Central memory CD8-positive, alpha-beta T cell (primary cell): ENCODE measurements around the gene FAAH2.
"Not testable (repeated sequence)": the region's sequence is repeated elsewhere in the genome, so short reads cannot be mapped to it uniquely, and the experiment has no call there.

Source experiments
- ATAC-seq: fragments of 150-1000 bp; cut with Tn5 transposase; replicated peaks from 2 replicates; pipeline ENCODE4 v1.10.0; 2022; ENCODE audit warnings: mild to moderate bottlenecking, moderate FRiP score, moderate number of reproducible peaks; ENCODE audit not compliant: poor library complexity, severe bottlenecking; ENCODE audit errors: extremely low read depth
- DNase-seq, 2 donors: peaks; one replicate each; pipeline ENCODE4 v3.0.0; 2021; ENCODE audit warnings: low spot score in 2 of 2
- H3K27ac Mint-ChIP-seq: one replicate; pipeline ENCODE4 v1.8.0; 2022; ENCODE audit warnings: low read depth, mild to moderate bottlenecking, moderate library complexity, mixed read lengths
- H3K27me3 Mint-ChIP-seq: one replicate; pipeline ENCODE4 v1.8.0; 2022; ENCODE audit warnings: mixed read lengths
- H3K36me3 Mint-ChIP-seq: one replicate; pipeline ENCODE4 v1.8.0; 2022; ENCODE audit warnings: mild to moderate bottlenecking, moderate library complexity, mixed read lengths; ENCODE audit not compliant: insufficient read depth
- H3K4me1 Mint-ChIP-seq: one replicate; pipeline ENCODE4 v1.8.0; 2022; ENCODE audit warnings: mixed read lengths
- H3K4me3 Mint-ChIP-seq: one replicate; pipeline ENCODE4 v1.8.0; 2022; ENCODE audit warnings: mild to moderate bottlenecking, moderate library complexity, mixed read lengths
- H3K9me3 Mint-ChIP-seq: one replicate; pipeline ENCODE4 v1.8.0; 2022; ENCODE audit warnings: mixed read lengths

FAAH2 gene

DNA sequence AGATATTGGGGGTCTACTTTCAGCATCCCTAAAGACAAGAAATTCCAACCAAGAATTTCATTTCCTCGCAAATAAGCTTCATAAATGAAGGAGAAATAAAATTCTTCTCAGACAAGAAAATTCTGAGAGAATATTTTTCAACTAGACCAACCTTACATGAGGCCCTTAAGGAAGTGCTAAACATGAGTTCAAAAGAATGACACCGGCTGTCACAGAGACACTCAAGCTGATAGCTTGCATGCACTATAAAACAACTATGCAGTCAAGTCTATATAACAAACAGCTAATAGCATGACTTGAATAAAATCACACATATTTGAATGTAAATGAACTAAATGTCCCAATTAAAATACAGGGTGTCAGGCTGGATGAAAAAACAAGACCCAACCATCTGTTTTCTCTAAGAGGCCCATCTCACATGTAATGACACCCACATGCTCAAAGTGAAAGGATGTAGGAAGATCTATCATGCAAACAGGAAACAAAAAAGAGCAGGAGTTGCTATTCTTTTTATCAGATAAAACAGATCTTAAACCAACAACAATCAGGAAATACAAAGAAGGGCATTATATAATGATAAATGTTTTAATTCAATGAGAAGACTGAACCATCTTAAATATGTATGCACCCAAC, 27.2 kb downstream of the FAAH2 start:
- DNase-seq (no peak), ATAC-seq (no peak)
- no peaks in the 10 kb centered on the region for H3K27me3 Mint-ChIP-seq
- H3K4me1 Mint-ChIP-seq = no peaks in the 10 kb centered on the region
- H3K36me3 Mint-ChIP-seq = peaks cover 1% of the 10 kb centered on the region
- peaks cover 6% of the 10 kb centered on the region for H3K9me3 Mint-ChIP-seq
- no peak overlapping the region for H3K4me3 Mint-ChIP-seq
- no peak overlapping the region for H3K27ac Mint-ChIP-seq

DNA sequence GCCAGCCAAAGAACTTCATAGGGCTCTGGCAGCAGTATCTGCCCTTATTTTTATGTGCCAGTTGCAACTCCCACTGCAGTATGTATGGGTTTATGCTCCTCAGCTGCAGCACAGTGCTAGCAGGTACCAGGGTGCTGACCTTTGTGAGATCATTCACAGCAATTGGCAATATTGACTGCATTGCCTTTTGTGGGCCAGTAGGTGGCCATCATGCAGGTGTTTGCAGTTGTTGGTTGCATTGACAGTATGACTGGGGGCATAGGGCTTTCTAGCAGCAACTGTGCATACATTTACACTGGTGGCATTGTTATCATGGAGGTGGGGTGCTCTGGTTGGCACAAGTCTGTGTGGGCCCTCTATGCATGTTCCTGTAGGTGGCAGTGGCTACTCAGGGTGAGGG, 42.5 kb downstream of the FAAH2 start:
- no peak for ATAC-seq
- Mint-ChIP-seq H3K4me1 (no peaks in the 10 kb centered on the region), H3K4me3 (no peak overlapping the region), H3K36me3 (no peaks in the 10 kb centered on the region), H3K27me3 (no peaks in the 10 kb centered on the region), H3K9me3 (no peaks in the 10 kb centered on the region), H3K27ac (no peak overlapping the region)
- no peak for DNase-seq

DNA sequence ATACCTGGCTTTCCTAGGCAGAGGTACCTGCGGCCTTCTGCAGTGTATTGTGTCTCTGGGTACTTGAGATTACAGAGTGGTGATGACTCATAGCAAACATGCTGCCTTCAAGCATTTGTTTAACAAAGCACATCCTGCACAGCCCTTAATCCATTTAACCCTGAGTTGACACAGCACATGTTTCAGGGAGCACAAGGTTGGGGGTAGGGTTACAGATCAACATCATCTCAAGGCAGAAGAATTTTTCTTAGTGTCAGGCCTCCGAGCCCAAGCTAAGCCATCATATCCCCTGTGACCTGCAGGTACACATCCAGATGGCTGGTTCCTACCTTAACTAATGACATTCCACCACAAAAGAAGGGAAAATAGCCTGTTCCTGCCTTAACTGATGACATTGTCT, 49.3 kb downstream of the FAAH2 start:
- not testable (repeated sequence) for H3K27ac Mint-ChIP-seq, DNase-seq, H3K9me3 Mint-ChIP-seq, H3K27me3 Mint-ChIP-seq, H3K4me3 Mint-ChIP-seq, H3K4me1 Mint-ChIP-seq, H3K36me3 Mint-ChIP-seq, ATAC-seq

DNA sequence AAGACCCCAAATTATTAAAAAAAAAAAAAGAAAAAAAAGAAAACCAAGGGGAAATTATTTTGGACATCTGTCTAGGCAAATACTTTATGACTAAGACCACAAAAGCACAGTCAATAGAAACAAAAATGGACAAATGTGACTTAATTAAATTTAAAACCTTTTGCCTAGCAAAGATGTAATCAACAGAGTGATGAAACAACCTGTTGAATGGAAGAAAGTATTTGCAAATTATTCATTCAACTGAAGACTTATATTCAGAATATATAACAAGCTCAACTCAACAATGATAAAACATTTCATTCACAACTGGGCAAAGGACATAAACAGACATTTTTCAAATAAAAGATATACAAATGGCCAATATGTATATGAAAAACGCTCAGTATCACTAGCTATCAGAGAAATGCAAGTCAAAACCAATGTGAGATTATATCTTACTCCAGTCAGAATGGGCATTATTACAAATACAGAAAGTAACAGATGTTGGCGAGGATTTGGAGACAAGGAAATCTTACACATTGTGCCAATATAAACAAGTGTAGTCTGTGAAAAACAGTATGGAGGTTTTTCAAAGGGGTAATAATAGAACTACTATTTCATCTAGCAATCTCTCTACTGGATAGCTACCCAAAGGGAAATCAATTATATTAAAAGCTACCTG, 67.1 kb downstream of the FAAH2 start:
- Mint-ChIP-seq H3K27me3 (no peaks in the 10 kb centered on the region), H3K27ac (no peak overlapping the region), H3K4me3 (no peak overlapping the region), H3K9me3 (no peaks in the 10 kb centered on the region), H3K36me3 (peaks cover 1% of the 10 kb centered on the region), H3K4me1 (no peaks in the 10 kb centered on the region)
- ATAC-seq (no peak), DNase-seq (no peak)

DNA sequence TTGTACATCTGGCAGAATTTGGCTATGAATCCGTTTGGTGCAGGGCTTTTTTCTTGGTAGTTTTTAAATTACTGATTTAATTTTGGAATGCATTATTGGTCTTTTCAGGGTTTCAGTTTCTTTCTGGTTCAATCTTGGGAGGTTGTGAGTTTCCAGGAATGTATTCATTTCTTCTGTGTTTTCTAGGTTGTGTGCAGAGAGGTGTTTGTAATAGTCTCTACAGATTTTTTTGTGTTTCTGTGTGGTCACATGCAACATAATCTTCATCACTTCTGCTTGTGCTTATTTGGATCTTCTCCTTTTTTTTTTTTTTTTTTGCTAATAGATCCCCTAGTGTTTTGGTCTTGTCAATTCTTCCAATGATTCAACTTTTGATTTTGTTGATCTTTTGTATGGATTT, 77.6 kb downstream of the FAAH2 start:
- no peaks in the 10 kb centered on the region for H3K4me1 Mint-ChIP-seq
- no peak overlapping the region for H3K27ac Mint-ChIP-seq
- H3K27me3 Mint-ChIP-seq = peaks cover 8% of the 10 kb centered on the region
- DNase-seq (no peak), ATAC-seq (no peak)
- no peaks in the 10 kb centered on the region for H3K9me3 Mint-ChIP-seq
- H3K36me3 Mint-ChIP-seq = peaks cover 3% of the 10 kb centered on the region
- no peak overlapping the region for H3K4me3 Mint-ChIP-seq

DNA sequence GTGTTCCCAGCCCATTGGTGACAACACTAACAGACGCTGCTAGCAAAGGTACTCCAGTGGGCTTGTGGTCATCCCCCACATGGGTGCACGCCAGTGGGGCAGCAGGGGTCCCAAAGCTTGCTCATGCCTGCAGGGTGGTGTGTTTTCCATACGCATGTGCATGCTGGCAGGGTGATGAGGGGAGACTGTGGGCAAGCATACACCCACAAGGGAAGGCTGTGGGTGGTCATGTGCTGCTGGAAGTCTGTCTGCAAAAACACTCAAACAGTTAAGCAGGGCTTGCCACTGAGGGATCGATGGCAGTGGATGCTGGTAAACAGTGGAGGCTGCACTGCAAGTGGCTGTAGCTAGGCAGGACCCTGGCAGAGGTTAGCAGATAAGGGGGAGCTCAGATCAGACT, 79.9 kb downstream of the FAAH2 start:
- Mint-ChIP-seq H3K27me3 (peaks cover 8% of the 10 kb centered on the region), H3K27ac (no peak overlapping the region), H3K9me3 (no peaks in the 10 kb centered on the region), H3K4me3 (no peak overlapping the region), H3K36me3 (peaks cover 1% of the 10 kb centered on the region), H3K4me1 (no peaks in the 10 kb centered on the region)
- no peak for DNase-seq
- no peak for ATAC-seq

DNA sequence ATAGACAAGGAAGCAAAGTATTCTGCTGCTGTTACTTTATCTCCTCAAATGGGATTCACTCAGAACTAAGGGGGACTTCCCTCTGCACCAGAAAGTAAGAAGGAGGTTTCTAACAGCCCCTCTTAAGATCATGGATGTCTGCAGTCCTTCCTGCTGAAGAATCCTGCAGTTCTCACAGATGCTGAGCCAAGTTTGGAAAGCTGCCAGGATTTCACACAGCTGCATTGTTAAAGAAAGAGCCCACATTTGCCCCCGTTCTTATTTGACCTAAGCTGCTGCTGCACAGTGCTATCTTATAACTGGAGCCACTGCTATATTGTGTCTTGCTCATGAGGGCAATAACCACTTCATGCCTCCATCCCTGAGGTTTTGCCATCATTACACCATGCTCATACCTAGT, 81.1 kb downstream of the FAAH2 start:
- no peak for ATAC-seq
- DNase-seq = no peak
- Mint-ChIP-seq H3K36me3 (peaks cover 1% of the 10 kb centered on the region), H3K27me3 (peaks cover 8% of the 10 kb centered on the region), H3K27ac (no peak overlapping the region), H3K4me3 (no peak overlapping the region), H3K4me1 (no peaks in the 10 kb centered on the region), H3K9me3 (no peaks in the 10 kb centered on the region)

DNA sequence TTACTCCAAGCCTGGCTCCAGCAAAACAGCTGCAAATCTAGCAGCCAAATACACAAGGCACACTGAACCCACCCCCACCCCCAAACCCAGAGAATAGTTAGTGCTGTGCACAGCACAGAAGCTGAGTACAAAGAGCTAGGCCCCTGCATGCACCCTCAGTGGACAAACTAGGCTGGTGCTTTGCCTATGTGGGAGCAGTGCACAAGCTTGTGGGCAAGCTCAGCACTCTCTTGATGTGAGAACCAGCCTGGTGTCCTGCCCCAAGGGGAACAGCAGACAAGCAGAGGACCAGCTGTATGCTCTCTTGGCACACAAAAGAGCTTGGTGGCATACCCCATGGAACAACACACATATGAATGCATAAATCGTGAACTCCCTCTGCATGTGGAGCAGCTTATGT, 81.7 kb downstream of the FAAH2 start:
- ATAC-seq (no peak), DNase-seq (no peak)
- H3K27me3 Mint-ChIP-seq = peaks cover 8% of the 10 kb centered on the region
- no peaks in the 10 kb centered on the region for H3K9me3 Mint-ChIP-seq
- no peak overlapping the region for H3K27ac Mint-ChIP-seq
- H3K4me3 Mint-ChIP-seq = no peak overlapping the region
- H3K4me1 Mint-ChIP-seq = no peaks in the 10 kb centered on the region
- peaks cover 3% of the 10 kb centered on the region for H3K36me3 Mint-ChIP-seq

DNA sequence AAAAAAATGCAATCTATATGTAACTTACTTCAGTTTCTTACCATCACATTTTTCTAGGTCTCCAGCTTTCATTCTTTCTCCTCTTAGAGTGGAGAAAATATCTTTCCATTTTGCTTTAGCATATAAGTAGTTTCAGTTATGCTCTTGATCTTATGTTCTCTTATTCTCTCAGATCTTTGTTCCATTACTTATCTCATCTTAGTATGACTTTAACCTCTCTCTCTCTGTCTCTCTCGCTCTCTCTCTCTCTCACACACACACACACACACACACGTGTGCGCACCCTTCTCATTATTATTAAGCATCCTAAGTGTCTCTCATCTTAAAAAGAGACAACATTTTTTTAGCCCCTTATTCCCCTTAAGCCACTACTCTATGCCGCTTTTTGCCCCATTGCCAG, 92.8 kb downstream of the FAAH2 start:
- no peak for ATAC-seq
- no peaks in the 10 kb centered on the region for H3K27me3 Mint-ChIP-seq
- H3K9me3 Mint-ChIP-seq = no peaks in the 10 kb centered on the region
- no peak overlapping the region for H3K27ac Mint-ChIP-seq
- H3K4me3 Mint-ChIP-seq = no peak overlapping the region
- H3K4me1 Mint-ChIP-seq = no peaks in the 10 kb centered on the region
- DNase-seq = no peak
- peaks cover 1% of the 10 kb centered on the region for H3K36me3 Mint-ChIP-seq

DNA sequence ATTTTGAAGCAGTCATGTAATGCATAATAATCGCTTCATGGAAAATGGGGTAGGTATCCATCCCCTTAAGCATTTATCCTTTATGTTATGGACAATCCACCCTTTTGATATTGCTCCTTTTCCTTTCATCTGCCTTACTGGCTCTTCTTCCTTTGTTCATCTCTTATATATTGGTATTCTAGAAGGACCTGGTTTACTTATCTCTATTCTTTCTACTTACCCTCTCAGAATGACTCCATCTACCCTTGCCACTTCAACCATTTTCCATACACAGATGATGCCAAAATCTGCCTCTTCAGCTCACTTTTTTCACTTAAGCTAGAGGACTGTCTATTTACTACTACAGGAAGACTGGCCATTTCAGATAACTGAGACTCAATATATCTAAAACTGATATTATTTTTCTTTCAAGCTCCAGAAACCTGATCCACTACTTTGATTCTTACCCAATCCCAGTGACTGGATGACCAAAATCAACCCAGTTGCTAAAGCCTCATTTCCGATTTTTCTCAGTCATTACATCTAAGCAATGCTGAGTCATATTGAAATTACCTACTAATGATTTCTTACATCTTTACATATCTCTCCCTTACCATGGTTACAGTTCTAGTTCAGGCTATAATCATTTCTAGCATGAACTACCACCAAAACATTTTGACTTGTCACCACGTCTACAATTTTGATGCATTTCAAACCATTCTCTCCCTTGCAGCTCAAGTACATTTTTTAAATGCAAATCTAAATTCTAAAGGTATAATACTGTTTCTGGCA, 93.7 kb downstream of the FAAH2 start:
- peaks cover 1% of the 10 kb centered on the region for H3K36me3 Mint-ChIP-seq
- no peaks in the 10 kb centered on the region for H3K4me1 Mint-ChIP-seq
- no peaks in the 10 kb centered on the region for H3K27me3 Mint-ChIP-seq
- DNase-seq = no peak
- no peak overlapping the region for H3K4me3 Mint-ChIP-seq
- H3K9me3 Mint-ChIP-seq = no peaks in the 10 kb centered on the region
- no peak overlapping the region for H3K27ac Mint-ChIP-seq
- ATAC-seq = no peak

DNA sequence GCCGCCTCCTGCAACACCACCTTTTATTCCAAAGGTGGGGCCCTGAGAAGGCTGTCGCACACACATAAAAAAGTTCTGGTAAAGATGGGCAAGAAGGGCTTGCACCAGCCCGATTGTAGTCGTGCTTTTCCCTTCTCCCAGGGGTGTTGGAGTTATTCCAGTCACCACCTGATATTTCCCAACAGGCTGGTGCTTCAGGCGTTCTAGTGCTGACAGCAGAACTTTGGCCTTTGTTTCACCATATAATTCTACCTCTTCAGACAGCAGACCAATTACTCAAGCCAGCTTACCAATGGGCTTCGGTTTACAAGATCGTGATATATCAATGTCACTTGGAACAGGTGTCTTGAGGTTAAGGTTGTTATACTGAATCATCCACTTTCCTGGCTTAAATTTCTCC, 107.7 kb downstream of the FAAH2 start:
- not testable (repeated sequence) for ATAC-seq, H3K4me1 Mint-ChIP-seq, H3K36me3 Mint-ChIP-seq, H3K9me3 Mint-ChIP-seq, H3K27me3 Mint-ChIP-seq, H3K27ac Mint-ChIP-seq, H3K4me3 Mint-ChIP-seq, DNase-seq

DNA sequence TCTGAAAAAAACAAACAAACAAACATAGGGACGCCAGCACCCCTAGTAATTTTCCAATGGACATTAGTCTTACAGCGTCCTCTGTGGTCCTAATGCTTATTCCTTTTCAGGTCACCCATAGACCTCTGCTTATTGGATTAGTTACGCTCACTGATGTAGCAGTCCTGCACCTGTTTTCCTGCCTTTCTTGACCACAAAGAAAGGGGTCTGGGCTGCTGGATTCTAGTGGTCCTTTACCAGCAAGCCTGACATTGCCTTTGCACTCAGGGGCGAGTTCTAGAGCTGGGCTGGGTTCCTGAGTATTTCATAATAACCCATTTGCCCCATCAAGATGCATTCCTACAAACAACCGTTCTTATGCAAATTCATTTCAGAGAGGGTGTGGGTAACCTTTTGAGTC, 116.7 kb downstream of the FAAH2 start:
- not testable (repeated sequence) for H3K36me3 Mint-ChIP-seq, H3K27me3 Mint-ChIP-seq, H3K4me3 Mint-ChIP-seq, H3K9me3 Mint-ChIP-seq, ATAC-seq, DNase-seq, H3K4me1 Mint-ChIP-seq, H3K27ac Mint-ChIP-seq

DNA sequence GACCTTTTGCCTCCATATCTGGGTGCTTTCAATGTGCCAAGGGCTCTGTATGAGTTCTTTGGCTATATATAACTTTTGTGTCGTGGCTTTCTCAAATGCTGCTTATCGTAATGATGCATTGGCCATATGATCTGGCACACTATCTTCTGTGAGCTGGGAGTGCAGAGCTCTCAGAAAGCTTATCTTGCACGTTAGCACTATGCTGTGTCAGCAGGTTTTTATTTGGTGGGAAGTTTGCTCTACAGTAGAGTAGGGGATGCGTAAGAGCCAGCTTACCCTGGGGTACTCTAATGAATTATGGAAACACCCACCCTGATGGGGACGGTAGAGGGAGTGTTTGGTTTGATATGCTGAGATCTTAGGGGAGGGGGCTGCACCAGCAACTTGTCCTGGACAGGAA, 119.6 kb downstream of the FAAH2 start:
- Mint-ChIP-seq H3K27ac (no peak overlapping the region), H3K9me3 (no peaks in the 10 kb centered on the region), H3K4me3 (no peak overlapping the region), H3K36me3 (no peaks in the 10 kb centered on the region), H3K4me1 (no peaks in the 10 kb centered on the region), H3K27me3 (no peaks in the 10 kb centered on the region)
- ATAC-seq (no peak), DNase-seq (no peak)
